K562 (cell line): ENCODE data around the gene MICAL2. TPM values are rescaled to one million over a fixed set of nuclear protein-coding genes. Genes with fewer than 3 reads are reported as not detected.

ENCODE experiments used
- CC2D1A ChIP-seq: fragments of 450-650 bp; IDR thresholded peaks from 2 replicates; pipeline ENCODE4 v1.6.1; 2017; ENCODE audit warnings: mild to moderate bottlenecking
- DPF2 ChIP-seq: fragments of 450-650 bp; IDR thresholded peaks from 2 replicates; pipeline ENCODE4 v1.6.1; 2016
- ELF1 ChIP-seq: fragments of 200-800 bp; sonication (Bioruptor generic); IDR thresholded peaks from 2 replicates; pipeline ENCODE4 v1.6.1; 2016; ENCODE audit warnings: missing genetic modification characterization, missing compliant biosample characterization
- ETS2 ChIP-seq: IDR thresholded peaks from 2 replicates; pipeline ENCODE4 v1.6.1; 2016; ENCODE audit warnings: borderline replicate concordance, missing genetic modification characterization, mild to moderate bottlenecking, moderate library complexity, missing compliant biosample characterization; ENCODE audit not compliant: poor library complexity, severe bottlenecking
- FOXM1 ChIP-seq, 2 experiments: fragments of 450-650 bp in 1 of 2; sonication (generic) in 1 of 2; formaldehyde crosslinking in 1 of 2; IDR thresholded peaks; 2 replicates each; pipeline versions ENCODE4 v1.6.1 to v1.9.0; 2017 to 2022; ENCODE audit warnings: low read depth in 2 of 2, mild to moderate bottlenecking in 2 of 2, missing genetic modification reagents in 1 of 2, moderate library complexity in 1 of 2
- GTF2B ChIP-seq: IDR thresholded peaks from 2 replicates; pipeline ENCODE4 v1.6.1; 2011; ENCODE audit not compliant: insufficient read length; ENCODE audit errors: extremely low read depth
- PRMT5 ChIP-seq: sonication (generic); formaldehyde crosslinking; IDR thresholded peaks from 2 replicates; pipeline ENCODE4 v1.5.0; 2020; ENCODE audit warnings: missing genetic modification reagents
- PURB ChIP-seq: sonication (generic); formaldehyde crosslinking; IDR thresholded peaks from 2 replicates; pipeline ENCODE4 v1.9.0; 2021; ENCODE audit warnings: low read depth, mild to moderate bottlenecking, missing genetic modification reagents
- PYGO2 ChIP-seq: fragments of 450-650 bp; IDR thresholded peaks from 2 replicates; pipeline ENCODE4 v1.6.1; 2016; ENCODE audit warnings: mild to moderate bottlenecking, missing genetic modification characterization, moderate library complexity, missing compliant biosample characterization
- SMARCA5 ChIP-seq: fragments of 450-650 bp; IDR thresholded peaks from 2 replicates; pipeline ENCODE4 v1.6.1; 2016
- SMARCE1 ChIP-seq: fragments of 450-650 bp; IDR thresholded peaks from 2 replicates; pipeline ENCODE4 v1.7.1; 2016; ENCODE audit warnings: mild to moderate bottlenecking
- SOX6 ChIP-seq: fragments of 450-650 bp; IDR thresholded peaks from 2 replicates; pipeline ENCODE4 v1.6.1; 2014; ENCODE audit warnings: mild to moderate bottlenecking
- USF2 ChIP-seq: sonication (generic); formaldehyde crosslinking; IDR thresholded peaks from 2 replicates; pipeline ENCODE4 v1.5.0; 2020; ENCODE audit warnings: missing genetic modification reagents
- ZFP1 ChIP-seq: fragments of 450-650 bp; formaldehyde crosslinking; IDR thresholded peaks from 2 replicates; pipeline ENCODE4 v1.4.0; 2020; ENCODE audit warnings: mild to moderate bottlenecking, mixed read lengths
- ZNF584 ChIP-seq: fragments of 200-800 bp; sonication (Bioruptor generic); IDR thresholded peaks from 2 replicates; pipeline ENCODE4 v1.6.1; 2016; ENCODE audit warnings: low read depth, mild to moderate bottlenecking, missing genetic modification characterization, missing compliant biosample characterization
- ZZZ3 ChIP-seq: fragments of 450-650 bp; IDR thresholded peaks from 2 replicates; pipeline ENCODE4 v1.6.1; 2016; ENCODE audit warnings: antibody characterized with exemption, mild to moderate bottlenecking, moderate library complexity
- polyA plus RNA-seq, 8 experiments: library from polyadenylated mRNA; depleted of rRNA in 4 of 8; stranded (reverse) in 5 of 8; unstranded in 3 of 8; fragments of >200 nt; fragmentation: Nextera tagmentation in 2 of 8; fragmentation: Illumina TruSeq in 1 of 8; extraction: Ambion mirVana in 2 of 8; extraction: Trizol in 1 of 8; gene quantifications; 2 replicates each; pipeline versions ENCODE4 v1.2.1 to v1.2.3, GENCODE V29; 2011 to 2014; ENCODE audit warnings: inconsistent platforms in 1 of 8, missing spikeins in 1 of 8
- total RNA-seq, 7 experiments: library from RNA; depleted of rRNA in 6 of 7; stranded (reverse); fragments of >200 nt in 6 of 7; fragmentation: Illumina TruSeq in 2 of 7; extraction: Trizol in 2 of 7; gene quantifications; 2 replicates each; pipeline versions ENCODE4 v1.2.1 to v1.2.3, GENCODE V29; 2011 to 2021; ENCODE audit warnings: low replicate concordance in 1 of 7
- TF ChIP-seq, protein P1 (sequence below), 2 experiments: fragments of 250-450 bp in 1 of 2; fragments of 450-650 bp in 1 of 2; sonication (Bioruptor Pico) in 1 of 2; IDR thresholded peaks; 2 replicates each; pipeline versions ENCODE4 v1.6.1 to v1.8.0; 2016 to 2021; ENCODE audit warnings: mild to moderate bottlenecking in 2 of 2, moderate library complexity in 2 of 2, missing compliant biosample characterization in 1 of 2, missing genetic modification characterization in 1 of 2

Gene MICAL2
- total and polyA plus RNA-seq, 9 of the 15 experiments (the other 6 are each of a cell fraction or from before 2014, with no cell fraction given), result 4.7 to 64.2 (median 33.6) TPM

DNA sequence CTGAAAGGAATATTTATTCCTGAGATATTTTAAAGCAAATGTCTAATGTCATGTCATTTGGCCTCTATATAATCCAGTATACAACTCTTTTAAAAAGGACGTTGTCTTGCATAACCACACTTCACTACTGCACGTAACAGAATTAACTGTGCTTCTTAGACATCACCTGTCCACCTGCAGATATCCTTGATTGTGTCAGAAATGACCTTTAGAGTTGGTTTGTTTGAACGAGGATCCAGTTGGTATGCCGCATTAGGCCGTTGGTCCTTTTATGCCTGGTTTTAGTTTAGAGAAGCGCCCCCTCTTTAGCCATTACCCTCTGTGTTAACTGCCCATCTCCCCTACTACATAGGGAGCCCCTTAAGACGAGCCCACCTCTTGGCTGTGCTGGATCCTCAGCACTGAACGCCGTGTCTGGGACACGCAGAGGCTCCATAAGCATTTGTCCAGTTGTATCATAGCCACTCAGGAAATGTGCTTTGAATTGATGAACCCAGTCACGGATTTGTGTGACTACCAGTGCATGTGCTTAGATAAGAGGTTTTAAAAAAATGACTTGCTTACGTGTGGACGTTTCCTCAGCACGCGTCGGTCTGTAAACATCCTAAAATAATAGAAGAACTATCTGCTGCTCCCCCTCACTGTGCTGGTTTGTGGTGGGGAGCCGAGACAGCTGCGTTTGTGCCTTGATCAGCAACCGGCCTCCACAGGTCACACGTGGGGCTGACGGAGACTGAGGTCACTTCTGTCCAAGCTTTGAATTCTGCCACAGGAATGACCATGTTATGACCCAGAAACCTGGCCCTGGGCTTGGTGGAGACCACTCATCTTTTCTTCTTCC lies 4.0 kb downstream of the MICAL2 start (continued):
- no peak for TF ChIP-seq ETS2 (tag)
- TF ChIP-seq SMARCE1, result peak; percentile 60
- no peak for TF ChIP-seq GTF2B
- no peak for TF ChIP-seq CC2D1A
- no peak for TF ChIP-seq ZZZ3
- no peak for TF ChIP-seq PYGO2 (tag)
- no peak for TF ChIP-seq ZFP1 (CRISPR knock-in tag)
- TF ChIP-seq PRMT5, result no peak
- TF ChIP-seq, protein P1, sequence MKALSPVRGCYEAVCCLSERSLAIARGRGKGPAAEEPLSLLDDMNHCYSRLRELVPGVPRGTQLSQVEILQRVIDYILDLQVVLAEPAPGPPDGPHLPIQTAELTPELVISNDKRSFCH (CRISPR knock-in tag; IDR thresholded peaks at IDR 0.05), result no peak
- TF ChIP-seq, protein P1 (tag; IDR thresholded peaks at IDR 0.05), result peak; percentile 84; the same call in 1 of the 2 replicates
- peak; percentile 66 for TF ChIP-seq FOXM1 (IDR thresholded peaks at IDR 0.05; ENCODE audit: low read depth)
- no peak for TF ChIP-seq FOXM1 (CRISPR knock-in tag; IDR thresholded peaks at IDR 0.05; ENCODE audit: low read depth)
- peak; percentile 92 for TF ChIP-seq SOX6
- no peak for TF ChIP-seq SMARCA5
- peak; percentile 67 for TF ChIP-seq DPF2
- TF ChIP-seq USF2 (CRISPR knock-in tag), result no peak
- TF ChIP-seq ZNF584 (CRISPR knock-in tag), result peak; percentile 50; the same call in 1 of the 2 replicates
- TF ChIP-seq ELF1, result no peak
- TF ChIP-seq PURB, result no peak
